GM21447 (cell line): ENCODE measurements around the gene MB21D2.
A peak's percentile ranks its signal among the peaks of the same experiment; 100 is the strongest.

ENCODE experiments used
- ATAC-seq: cut with Tn5 transposase; IDR thresholded peaks from one replicate; pipeline ENCODE4 v1.9.1; 2021; ENCODE audit not compliant: unreplicated experiment

Gene MB21D2

GRCh38 chr3:192923731-192924130, 6.1 kb upstream of the MB21D2 start:
- no peak for ATAC-seq

GRCh38 chr3:192921793-192922192, 4.1 kb upstream of the MB21D2 start:
- no peak for ATAC-seq

GRCh38 chr3:192920411-192920810, 2.8 kb upstream of the MB21D2 start:
- no peak for ATAC-seq

GRCh38 chr3:192919901-192920300, 2.2 kb upstream of the MB21D2 start:
- ATAC-seq, result no peak

- ATAC-seq, result no peak
Measured at GRCh38 chr3:192918275-192918588, 576 bp upstream of the MB21D2 start.

- ATAC-seq, result peak; percentile 29
Measured at GRCh38 chr3:192917028-192917403, 640 bp downstream of the MB21D2 start.

- no peak for ATAC-seq
Measured at GRCh38 chr3:192916371-192917027, 1.2 kb downstream of the MB21D2 start.

GRCh38 chr3:192915722-192916121, 1.9 kb downstream of the MB21D2 start:
- no peak for ATAC-seq

- ATAC-seq, result peak; percentile 38
Measured at GRCh38 chr3:192915304-192915703, 2.4 kb downstream of the MB21D2 start.

- ATAC-seq, result no peak
Measured at GRCh38 chr3:192914848-192915247, 2.8 kb downstream of the MB21D2 start.

GRCh38 chr3:192913540-192913939, 4.1 kb downstream of the MB21D2 start:
- ATAC-seq, result no peak

- ATAC-seq, result no peak
Measured at GRCh38 chr3:192911293-192911692, 6.4 kb downstream of the MB21D2 start.

GRCh38 chr3:192907784-192908183, 9.9 kb downstream of the MB21D2 start:
- no peak for ATAC-seq

- no peak for ATAC-seq
Measured at GRCh38 chr3:192906940-192907339, 10.7 kb downstream of the MB21D2 start.

GRCh38 chr3:192905980-192906678, 11.5 kb downstream of the MB21D2 start:
- ATAC-seq, result no peak

GRCh38 chr3:192904632-192905289, 12.9 kb downstream of the MB21D2 start:
- ATAC-seq, result no peak

- ATAC-seq, result no peak
Measured at GRCh38 chr3:192902549-192902948, 15.1 kb downstream of the MB21D2 start.

GRCh38 chr3:192901435-192901834, 16.2 kb downstream of the MB21D2 start:
- ATAC-seq, result no peak

- ATAC-seq, result no peak
Measured at GRCh38 chr3:192899540-192899982, 18.1 kb downstream of the MB21D2 start.

GRCh38 chr3:192897005-192897404, 20.7 kb downstream of the MB21D2 start:
- ATAC-seq, result no peak

- no peak for ATAC-seq
Measured at GRCh38 chr3:192896208-192896607, 21.4 kb downstream of the MB21D2 start.

- ATAC-seq, result no peak
Measured at GRCh38 chr3:192894676-192895075, 23.0 kb downstream of the MB21D2 start.
